ENCODE data around the gene FIS1.

DNA sequence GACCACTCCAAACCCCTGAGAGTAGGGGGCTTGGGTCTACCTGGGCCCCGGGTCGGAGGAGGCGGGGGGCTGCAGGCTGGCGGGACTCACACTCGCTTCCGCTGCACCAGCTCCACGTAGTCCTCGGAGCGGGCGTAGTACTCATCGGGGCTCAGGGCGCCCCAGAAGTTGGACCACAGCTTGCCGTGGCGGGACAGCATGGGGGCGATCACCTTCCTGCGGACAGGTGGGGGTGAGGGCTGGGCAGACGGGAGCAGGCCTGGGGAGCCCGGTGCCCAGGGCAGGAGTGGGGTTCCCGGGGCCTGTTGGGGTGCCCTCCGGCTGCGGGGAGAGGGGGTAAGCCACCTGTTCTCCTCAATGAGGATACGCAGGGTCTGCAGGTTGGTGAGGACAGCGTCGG is 33.4 kb downstream of the FIS1 start:
- TF ChIP-seq, protein P1, sequence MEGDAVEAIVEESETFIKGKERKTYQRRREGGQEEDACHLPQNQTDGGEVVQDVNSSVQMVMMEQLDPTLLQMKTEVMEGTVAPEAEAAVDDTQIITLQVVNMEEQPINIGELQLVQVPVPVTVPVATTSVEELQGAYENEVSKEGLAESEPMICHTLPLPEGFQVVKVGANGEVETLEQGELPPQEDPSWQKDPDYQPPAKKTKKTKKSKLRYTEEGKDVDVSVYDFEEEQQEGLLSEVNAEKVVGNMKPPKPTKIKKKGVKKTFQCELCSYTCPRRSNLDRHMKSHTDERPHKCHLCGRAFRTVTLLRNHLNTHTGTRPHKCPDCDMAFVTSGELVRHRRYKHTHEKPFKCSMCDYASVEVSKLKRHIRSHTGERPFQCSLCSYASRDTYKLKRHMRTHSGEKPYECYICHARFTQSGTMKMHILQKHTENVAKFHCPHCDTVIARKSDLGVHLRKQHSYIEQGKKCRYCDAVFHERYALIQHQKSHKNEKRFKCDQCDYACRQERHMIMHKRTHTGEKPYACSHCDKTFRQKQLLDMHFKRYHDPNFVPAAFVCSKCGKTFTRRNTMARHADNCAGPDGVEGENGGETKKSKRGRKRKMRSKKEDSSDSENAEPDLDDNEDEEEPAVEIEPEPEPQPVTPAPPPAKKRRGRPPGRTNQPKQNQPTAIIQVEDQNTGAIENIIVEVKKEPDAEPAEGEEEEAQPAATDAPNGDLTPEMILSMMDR (IDR thresholded peaks at IDR 0.05): no peak
- TF ChIP-seq EP300 (IDR thresholded peaks at IDR 0.05) (no peak), POLR2AphosphoS5 (IDR thresholded peaks at IDR 0.05) (no peak), POLR2A (IDR thresholded peaks at IDR 0.05) (no peak)
